Measurements from ENCODE around the gene SLC39A1. TPM values are rescaled to one million over a fixed set of nuclear protein-coding genes. Genes with fewer than 3 reads are reported as not detected.
A peak's percentile ranks its signal among the peaks of the same experiment; 100 is the strongest.

Gene SLC39A1
- total and polyA plus RNA-seq, 2 experiments from 2014 or later, result 87.3 to 220 TPM

- peaks cover 48% of the 10 kb centered on the region for H3K36me3 Mint-ChIP-seq (ENCODE audit: low read depth)
- Histone ChIP-seq H3F3A (replicated peaks; ENCODE audit: low read depth) (peaks cover 5% of the 10 kb centered on the region; the same call in 1 of the 2 replicates), H3K36me3 (ENCODE audit: insufficient read depth) (peaks cover 14% of the 10 kb centered on the region; the same call in 1 of the 2 replicates), H3K27ac (ENCODE audit: low read depth) (peak within 1 kb of the TSS; percentile 72; the same call in 1 of the 2 replicates), H3K79me2 (replicated peaks; ENCODE audit: insufficient read depth) (peaks cover 20% of the 10 kb centered on the region), H3K9me2 (ENCODE audit: insufficient read depth) (no peaks in the 10 kb centered on the region), H3K4me3 (peak within 1 kb of the TSS; percentile 95), H4K20me1 (replicated peaks; ENCODE audit: insufficient read depth) (peaks cover 10% of the 10 kb centered on the region; the same call in 1 of the 2 replicates), H3K4me2 (peak within 1 kb of the TSS; percentile 99), H3K4me1 (ENCODE audit: insufficient read depth) (peaks cover 10% of the 10 kb centered on the region; the same call in 1 of the 2 replicates), H3K27me3 (ENCODE audit: insufficient read depth) (no peaks in the 10 kb centered on the region), H2AFZ (peak within 1 kb of the TSS; percentile 72)
- H3K27me3 Mint-ChIP-seq (ENCODE audit: insufficient read depth, low read depth, poor library complexity), result peaks cover 15% of the 10 kb centered on the region
- peak; percentile 95 for DNase-seq (ENCODE audit: low spot score)
- peak; percentile 92 for ATAC-seq
- H3K27ac Mint-ChIP-seq, result peak within 1 kb of the TSS; percentile 73
- no peaks in the 10 kb centered on the region; the same call in 2 of the 3 replicates for H3K9me3 Mint-ChIP-seq
- H3K4me3 Mint-ChIP-seq, result peak within 1 kb of the TSS; percentile 87
- H3K4me1 Mint-ChIP-seq, result peaks cover 18% of the 10 kb centered on the region
- TF ChIP-seq ETS1 (IDR thresholded peaks at IDR 0.05), result no peak
- peak; percentile 52 for TF ChIP-seq POLR2AphosphoS5 (IDR thresholded peaks at IDR 0.05; ENCODE audit: low read depth)
- no peak for TF ChIP-seq EZH2phosphoT487 (IDR thresholded peaks at IDR 0.05; ENCODE audit: unreplicated experiment)
- TF ChIP-seq CTCF (conservative IDR thresholded peaks at IDR 0.05; ENCODE audit: low read depth in 2 of 2), result peak; percentile 69 to 91
- TF ChIP-seq JUNB (IDR thresholded peaks at IDR 0.05; ENCODE audit: unreplicated experiment), result no peak
- no peak for TF ChIP-seq ZNF114 (CRISPR knock-in tag; IDR thresholded peaks at IDR 0.05)
Observed at GRCh38 chr1:153946622-153947241, 16.6 kb downstream of the SLC39A1 start, which contains the start of gene DENND4B. Gene DENND4B (minus strand): TSS chr1:153946718. CDS start chr1:153944374, 2,344 bp downstream.

- Histone ChIP-seq H2AFZ (peak overlapping the region; percentile 72), H3F3A (replicated peaks; ENCODE audit: low read depth) (peaks cover 5% of the 10 kb centered on the region; the same call in 1 of the 2 replicates), H3K79me2 (replicated peaks; ENCODE audit: insufficient read depth) (peaks cover 20% of the 10 kb centered on the region), H3K9me2 (ENCODE audit: insufficient read depth) (no peaks in the 10 kb centered on the region), H3K27ac (ENCODE audit: low read depth) (no peak overlapping the region), H3K27me3 (ENCODE audit: insufficient read depth) (no peaks in the 10 kb centered on the region), H4K20me1 (replicated peaks; ENCODE audit: insufficient read depth) (0 out of 2 replicates have a peak, but pooled peaks cover 10% of the 10 kb centered on the region), H3K4me2 (peak overlapping the region; percentile 99), H3K4me3 (peak overlapping the region; percentile 95), H3K36me3 (ENCODE audit: insufficient read depth) (peaks cover 14% of the 10 kb centered on the region; the same call in 1 of the 2 replicates), H3K4me1 (ENCODE audit: insufficient read depth) (peaks cover 10% of the 10 kb centered on the region; the same call in 1 of the 2 replicates)
- H3K9me3 Mint-ChIP-seq, result no peaks in the 10 kb centered on the region; the same call in 2 of the 3 replicates
- DNase-seq (ENCODE audit: low spot score), result peak; percentile 62
- H3K27me3 Mint-ChIP-seq (ENCODE audit: insufficient read depth, low read depth, poor library complexity), result peaks cover 17% of the 10 kb centered on the region
- peaks cover 18% of the 10 kb centered on the region for H3K4me1 Mint-ChIP-seq
- H3K36me3 Mint-ChIP-seq (ENCODE audit: low read depth), result peaks cover 46% of the 10 kb centered on the region
- peak overlapping the region; percentile 87 for H3K4me3 Mint-ChIP-seq
- H3K27ac Mint-ChIP-seq, result no peak overlapping the region; the same call in 1 of the 2 replicates
- peak; percentile 49 for ATAC-seq
- TF ChIP-seq STAT1 (IDR thresholded peaks at IDR 0.05; ENCODE audit: unreplicated experiment) (no peak), POLR2AphosphoS5 (IDR thresholded peaks at IDR 0.05; ENCODE audit: low read depth) (0 out of 2 replicates have a peak, but pooled peaks have one; percentile 29), NANOG (IDR thresholded peaks at IDR 0.05; ENCODE audit: borderline replicate concordance) (no peak), ETS1 (IDR thresholded peaks at IDR 0.05) (0 out of 2 replicates have a peak, but pooled peaks have one; percentile 3)
Observed at GRCh38 chr1:153945795-153946621, 17.3 kb downstream of the SLC39A1 start.
